Activated CD4-positive, alpha-beta memory T cell treated with anti-CD3 and anti-CD28 coated beads for 36 hours (primary cell): ENCODE results near the gene PWWP2B. TPM values are rescaled to one million over a fixed set of nuclear protein-coding genes. Genes with fewer than 3 reads are reported as not detected.

Source experiments
- CTCF ChIA-PET: fragments of 350-600 bp; sonication (Branson Sonifier 250); formaldehyde crosslinking; loops from one replicate; lab custom pipeline; 2021; ENCODE audit warnings: antibody characterized with exemption, inconsistent platforms; lab: Charles Lee
- POLR2A ChIA-PET: fragments of 350-600 bp; sonication (Branson Sonifier 250); formaldehyde crosslinking; loops from one replicate; lab custom pipeline; 2021; ENCODE audit warnings: antibody characterized with exemption; lab: Charles Lee
- DNase-seq: peaks from one replicate; pipeline ENCODE4 v3.0.0-alpha.2; 2020
- H3K27ac Mint-ChIP-seq: one replicate; pipeline ENCODE4 v1.8.0; 2021; ENCODE audit warnings: mixed read lengths
- H3K27me3 Mint-ChIP-seq: one replicate; pipeline ENCODE4 v1.8.0; 2021; ENCODE audit warnings: mixed read lengths
- H3K36me3 Mint-ChIP-seq: one replicate; pipeline ENCODE4 v1.8.0; 2021; ENCODE audit warnings: mixed read lengths
- H3K4me1 Mint-ChIP-seq: one replicate; pipeline ENCODE4 v1.8.0; 2021; ENCODE audit warnings: low read depth, mixed read lengths
- H3K4me3 Mint-ChIP-seq: one replicate; pipeline ENCODE4 v1.8.0; 2021; ENCODE audit warnings: mild to moderate bottlenecking, mixed read lengths
- H3K9me3 Mint-ChIP-seq: one replicate; pipeline ENCODE4 v1.8.0; 2021; ENCODE audit warnings: mixed read lengths
- intact Hi-C: fragments of 100-400 bp; cut with micrococcal nuclease; formaldehyde crosslinking; loops from one replicate; pipeline ENCODE4 v1.15.1; 2023
- total RNA-seq, 2 experiments: library from RNA; stranded (reverse); gene quantifications; one replicate each; pipeline ENCODE4 v1.2.3, GENCODE V29; 2021

PWWP2B gene
- total RNA-seq, 2 experiments from 2014 or later: 3.0 to 3.1 TPM

DNA sequence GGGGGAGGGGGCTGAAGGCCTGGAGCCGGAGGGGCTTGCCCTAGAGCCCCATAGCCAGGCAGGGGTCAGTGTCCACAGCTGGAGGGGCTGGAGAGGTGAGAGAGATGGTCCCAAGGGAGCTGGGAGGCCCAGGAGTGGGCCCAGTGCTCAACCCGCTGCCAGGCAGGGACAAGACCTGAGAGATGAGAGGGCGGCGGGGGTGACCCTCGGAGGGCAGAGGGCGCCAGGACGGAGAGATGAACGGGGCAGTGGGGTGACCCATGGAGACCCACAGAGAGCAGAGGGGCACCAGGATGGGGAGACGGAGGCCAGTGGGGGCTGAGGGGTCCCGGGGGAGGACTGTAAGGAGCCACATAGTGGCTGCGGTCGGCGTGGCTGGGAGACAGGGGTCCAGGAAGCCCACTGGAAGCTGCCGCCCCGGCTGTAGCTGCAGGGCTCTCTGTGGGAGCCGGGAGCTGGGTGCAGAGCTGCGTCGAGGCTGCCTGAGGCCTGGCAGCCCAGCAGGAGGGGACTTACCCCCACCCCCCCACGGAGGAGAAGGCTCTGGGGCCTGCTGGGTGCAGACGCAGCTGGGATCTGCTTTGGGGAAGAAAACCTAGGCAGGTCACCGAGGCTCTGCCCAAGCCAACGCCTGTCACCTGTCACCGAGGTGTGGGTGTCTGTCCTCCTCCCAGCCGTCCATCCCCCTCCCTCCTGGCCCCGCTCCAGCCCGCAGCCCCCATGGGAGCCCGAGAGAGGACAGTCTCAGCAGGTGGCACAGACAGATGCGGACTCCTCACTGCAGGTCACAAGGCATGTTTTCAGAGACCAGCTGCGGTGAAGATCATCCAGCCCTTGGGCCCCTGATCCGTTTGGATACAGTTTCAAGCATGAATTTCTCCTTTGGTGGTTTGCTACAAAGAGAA, 25.1 kb downstream of the PWWP2B start:
- ChIA-PET CTCF (no interaction called here), POLR2A (no interaction called here)
- DNase-seq: no peak
- no peaks in the 10 kb centered on the region for H3K27me3 Mint-ChIP-seq
- no peak overlapping the region for H3K4me3 Mint-ChIP-seq
- intact Hi-C loops: no loop called here
- H3K4me1 Mint-ChIP-seq: peaks cover 12% of the 10 kb centered on the region
- peaks cover 2% of the 10 kb centered on the region for H3K9me3 Mint-ChIP-seq
- no peaks in the 10 kb centered on the region for H3K36me3 Mint-ChIP-seq
- no peak overlapping the region for H3K27ac Mint-ChIP-seq

DNA sequence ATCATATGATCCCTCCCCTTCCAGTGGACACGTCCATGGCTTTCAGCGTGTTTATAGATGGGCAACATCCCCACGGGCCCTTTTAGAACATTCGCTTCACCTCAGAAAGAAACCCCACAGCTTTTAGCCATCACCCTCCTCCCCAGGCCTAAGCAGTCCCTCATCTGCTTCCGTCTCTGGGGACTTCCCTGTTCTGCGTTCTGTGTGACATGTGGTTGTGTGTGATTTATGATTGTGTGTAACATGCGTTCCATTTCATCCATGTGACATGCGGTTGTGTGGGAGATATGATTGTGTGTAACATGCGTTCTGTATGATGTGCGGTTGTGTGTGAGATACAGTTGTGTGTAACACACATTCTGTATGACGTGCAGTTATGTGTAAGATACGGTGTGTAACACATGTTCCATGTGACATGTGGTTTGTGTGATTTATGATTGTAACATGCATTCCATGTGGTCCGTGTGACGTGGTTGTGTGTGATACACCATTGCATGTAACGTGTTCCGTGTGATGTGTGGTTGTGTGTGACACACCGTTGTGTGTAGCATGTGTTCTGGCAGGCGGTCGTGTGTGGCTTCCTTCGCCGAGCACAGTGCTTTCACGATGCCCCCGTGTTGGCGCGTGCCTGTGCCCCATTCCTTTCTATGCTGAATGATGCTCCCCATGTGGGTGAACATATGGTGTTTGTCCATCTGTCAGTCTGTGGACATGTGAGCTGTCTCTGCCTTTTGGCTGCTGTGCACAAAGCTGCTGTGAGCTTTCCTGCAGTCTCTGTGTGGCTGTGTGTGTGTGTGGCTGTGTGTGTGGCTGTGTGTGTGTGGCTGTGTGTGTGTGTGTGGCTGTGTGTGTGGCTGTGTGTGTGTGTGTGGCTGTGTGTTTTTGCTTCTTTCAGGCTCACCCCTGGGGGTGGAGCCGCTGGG, 26.2 kb downstream of the PWWP2B start:
- intact Hi-C loops: no loop called here
- Mint-ChIP-seq H3K27ac (no peak overlapping the region), H3K27me3 (no peaks in the 10 kb centered on the region), H3K4me1 (peaks cover 12% of the 10 kb centered on the region), H3K36me3 (no peaks in the 10 kb centered on the region), H3K4me3 (no peak overlapping the region), H3K9me3 (peaks cover 2% of the 10 kb centered on the region)
- POLR2A ChIA-PET: no interaction called here
- no peak for DNase-seq
- CTCF ChIA-PET: no interaction called here

DNA sequence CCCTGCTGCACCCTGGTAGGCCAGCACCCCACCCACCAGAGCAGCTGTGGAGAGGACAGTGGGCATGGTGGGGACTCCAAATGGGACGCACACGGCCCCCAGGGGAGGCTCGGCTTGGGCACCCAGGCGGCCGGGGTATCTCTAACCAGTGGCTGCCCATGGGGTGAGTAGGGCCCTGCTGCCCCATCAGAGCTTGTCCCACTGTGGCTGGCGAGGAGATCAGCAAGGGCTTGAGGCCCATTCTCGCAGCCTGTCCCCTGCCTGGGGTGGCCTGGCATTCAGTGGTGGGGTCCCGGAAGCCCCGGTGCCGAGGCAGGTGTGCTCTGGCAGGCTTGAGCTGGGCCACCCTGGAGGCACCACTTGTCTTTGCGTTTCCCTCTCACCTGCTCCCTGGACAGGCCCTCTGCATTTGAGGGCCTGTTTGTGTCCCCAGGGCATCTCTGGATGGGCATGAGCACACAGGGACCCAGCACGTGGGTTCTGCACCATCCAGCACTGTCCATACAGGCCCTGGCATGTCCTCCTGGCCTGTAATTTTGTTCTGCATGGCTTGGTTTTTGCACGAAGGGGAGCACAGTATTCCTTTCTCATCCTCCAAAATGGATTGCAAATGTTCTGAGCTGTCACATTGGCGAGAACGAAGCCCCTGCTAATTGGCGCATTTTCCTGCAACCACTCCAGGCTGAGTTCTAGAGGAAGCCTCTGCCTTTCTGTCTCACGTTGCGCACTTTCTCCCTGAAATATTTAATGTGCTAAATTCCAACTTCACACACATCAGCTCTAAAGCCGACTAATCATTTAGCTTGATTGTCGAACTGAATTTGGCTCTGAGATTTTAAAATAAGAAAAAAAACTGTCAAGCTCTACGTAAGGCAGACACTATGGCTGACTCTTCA, 27.2 kb downstream of the PWWP2B start:
- ChIA-PET POLR2A (no interaction called here), CTCF (no interaction called here)
- no peaks in the 10 kb centered on the region for H3K27me3 Mint-ChIP-seq
- no peak overlapping the region for H3K27ac Mint-ChIP-seq
- H3K36me3 Mint-ChIP-seq: no peaks in the 10 kb centered on the region
- H3K4me3 Mint-ChIP-seq: no peak overlapping the region
- H3K9me3 Mint-ChIP-seq: peaks cover 2% of the 10 kb centered on the region
- H3K4me1 Mint-ChIP-seq: peaks cover 12% of the 10 kb centered on the region
- no peak for DNase-seq
- intact Hi-C loops: no loop called here

DNA sequence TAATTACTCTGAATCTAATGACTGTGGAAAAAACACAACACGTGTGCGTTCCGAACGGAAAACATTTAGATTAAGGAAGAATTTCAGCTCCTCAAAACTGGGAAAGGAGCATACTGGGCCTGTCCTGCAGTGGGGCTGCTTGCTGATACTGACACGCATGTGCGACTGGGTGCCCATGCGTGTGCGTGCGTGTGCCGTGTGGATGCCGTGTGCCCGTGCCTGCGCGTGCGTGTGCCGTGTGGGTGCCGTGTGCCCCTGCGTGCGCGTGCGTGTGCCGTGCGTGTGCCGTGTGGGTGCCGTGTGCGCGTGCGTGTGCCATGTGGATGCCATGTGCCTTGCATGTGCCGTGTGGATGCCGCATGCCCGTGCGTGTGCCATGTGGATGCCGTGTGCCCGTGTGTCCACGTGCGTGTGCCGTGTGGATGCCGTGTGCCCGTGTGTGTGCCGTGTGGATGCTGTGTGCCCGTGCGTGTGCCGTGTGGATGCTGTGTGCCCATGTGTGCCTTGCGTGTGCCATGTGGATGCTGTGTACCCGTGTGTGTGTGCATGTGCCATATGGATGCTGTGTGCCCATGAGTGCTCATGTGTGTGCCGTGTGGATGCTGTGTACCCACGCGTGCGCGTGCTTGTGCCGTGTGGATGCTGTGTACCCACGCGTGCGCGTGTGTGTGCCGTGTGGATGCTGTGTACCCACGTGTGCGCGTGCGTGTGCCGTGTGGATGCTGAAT, 28.2 kb downstream of the PWWP2B start:
- Mint-ChIP-seq H3K36me3 (no peaks in the 10 kb centered on the region), H3K9me3 (peaks cover 2% of the 10 kb centered on the region), H3K4me1 (peaks cover 12% of the 10 kb centered on the region), H3K27me3 (no peaks in the 10 kb centered on the region), H3K4me3 (no peak overlapping the region), H3K27ac (no peak overlapping the region)
- ChIA-PET POLR2A (no interaction called here), CTCF (no interaction called here)
- DNase-seq: no peak
- intact Hi-C loops: no loop called here

DNA sequence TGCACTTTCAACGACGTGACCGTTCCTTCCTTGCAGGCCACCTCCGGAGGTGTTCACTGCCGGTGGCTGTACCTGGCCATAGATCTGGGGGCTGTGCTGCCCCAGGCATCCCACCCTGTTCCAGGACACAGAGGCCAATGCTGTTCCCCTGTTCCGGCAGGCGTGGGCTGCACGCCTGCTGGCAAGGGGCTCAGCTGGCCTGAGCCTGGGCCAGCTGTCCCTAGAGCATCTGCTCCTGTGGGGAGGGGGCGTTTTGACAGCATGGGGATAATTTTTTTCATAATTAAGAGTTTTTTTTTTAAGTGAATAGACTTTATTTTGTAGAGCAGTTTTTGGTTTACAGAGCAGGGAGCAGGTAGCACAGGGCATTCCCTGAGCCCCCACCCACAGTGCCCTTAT, 28.8 kb downstream of the PWWP2B start:
- intact Hi-C loops: no loop called here
- DNase-seq: no peak
- H3K27me3 Mint-ChIP-seq: no peaks in the 10 kb centered on the region
- no peaks in the 10 kb centered on the region for H3K36me3 Mint-ChIP-seq
- H3K4me3 Mint-ChIP-seq: no peak overlapping the region
- H3K27ac Mint-ChIP-seq: no peak overlapping the region
- peaks cover 12% of the 10 kb centered on the region for H3K4me1 Mint-ChIP-seq
- CTCF ChIA-PET: no interaction called here
- POLR2A ChIA-PET: no interaction called here
- peaks cover 2% of the 10 kb centered on the region for H3K9me3 Mint-ChIP-seq

DNA sequence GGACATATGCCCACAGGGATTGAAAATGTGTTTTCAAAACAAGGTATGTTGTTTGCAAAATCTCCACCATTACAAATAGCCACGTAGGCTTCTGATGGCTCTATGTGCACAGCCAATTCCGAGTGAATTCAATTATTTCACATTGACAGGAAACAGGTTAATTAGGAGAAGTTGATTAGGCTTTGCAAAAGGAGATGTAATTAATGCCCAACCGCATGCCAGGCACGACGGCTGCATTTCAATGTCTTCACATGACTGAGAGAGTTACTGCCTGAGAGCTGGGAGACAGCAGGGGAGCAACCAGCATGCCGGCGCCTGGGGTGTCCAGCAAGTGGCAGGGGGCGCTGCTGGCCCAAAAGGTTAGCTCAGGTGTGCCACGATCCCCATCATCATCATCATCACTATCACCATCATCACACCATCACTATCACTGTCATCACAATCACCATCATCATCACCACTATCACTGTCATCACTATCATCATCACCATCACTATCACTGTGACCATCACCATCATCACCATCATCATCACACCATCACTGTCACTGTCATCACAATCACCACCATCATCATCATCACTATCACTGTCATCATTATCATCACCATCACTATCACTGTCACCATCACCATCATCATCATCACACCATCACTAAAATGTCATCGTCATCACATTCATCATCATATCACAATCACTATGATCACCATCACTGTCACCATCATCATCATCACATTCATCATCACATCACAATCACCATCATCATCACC, 30.2 kb downstream of the PWWP2B start:
- Mint-ChIP-seq H3K4me1 (peaks cover 3% of the 10 kb centered on the region), H3K9me3 (peaks cover 2% of the 10 kb centered on the region), H3K36me3 (no peaks in the 10 kb centered on the region), H3K27ac (no peak overlapping the region), H3K4me3 (no peak overlapping the region), H3K27me3 (no peaks in the 10 kb centered on the region)
- no peak for DNase-seq
- intact Hi-C loops: no loop called here
- ChIA-PET CTCF (no interaction called here), POLR2A (no interaction called here)

DNA sequence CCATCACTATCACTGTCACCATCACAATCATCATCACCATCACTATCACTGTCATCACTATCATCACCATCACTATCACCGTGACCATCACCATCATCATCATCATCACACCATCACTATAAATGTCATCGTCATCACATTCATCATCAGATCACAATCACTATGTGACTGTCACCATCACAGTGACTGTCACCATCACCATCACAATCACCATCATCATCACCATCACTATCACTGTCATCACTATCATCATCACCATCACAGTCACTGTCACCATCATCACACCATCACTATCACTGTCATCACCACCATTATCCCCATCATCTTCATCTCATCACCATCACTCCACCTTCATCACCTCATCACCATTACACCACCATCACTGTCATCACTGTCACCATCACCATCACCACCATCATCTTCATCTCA, 31.0 kb downstream of the PWWP2B start:
- Mint-ChIP-seq H3K4me1 (no peaks in the 10 kb centered on the region), H3K27ac (no peak overlapping the region), H3K36me3 (no peaks in the 10 kb centered on the region), H3K27me3 (no peaks in the 10 kb centered on the region), H3K4me3 (no peak overlapping the region), H3K9me3 (peaks cover 2% of the 10 kb centered on the region)
- ChIA-PET CTCF (no interaction called here), POLR2A (no interaction called here)
- no peak for DNase-seq
- intact Hi-C loops: no loop called here

DNA sequence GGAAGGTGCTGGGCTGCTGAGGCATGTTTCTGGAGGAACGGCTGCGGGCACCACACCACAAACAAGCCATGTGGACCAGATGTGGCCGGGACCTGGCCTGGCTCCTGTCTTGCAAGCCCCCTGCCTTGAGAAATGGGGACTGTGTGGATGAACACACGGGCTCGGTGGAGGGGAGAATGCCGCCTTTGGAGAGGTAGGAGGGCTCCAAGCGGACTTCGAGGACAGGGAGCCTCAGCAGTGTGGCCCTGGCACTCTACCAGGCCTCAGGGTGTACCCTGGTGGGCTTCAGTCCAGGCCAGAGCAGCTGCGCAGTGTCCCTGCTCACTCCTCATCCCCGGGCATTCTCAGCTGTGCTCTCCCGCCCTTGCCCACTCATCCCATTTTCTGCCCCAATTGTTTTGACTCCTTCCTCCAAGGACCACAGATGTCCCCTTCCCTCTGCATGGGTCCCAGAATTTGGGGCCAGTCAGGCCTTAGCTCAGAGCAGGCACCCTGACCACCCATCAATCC, 31.5 kb downstream of the PWWP2B start:
- intact Hi-C loops: no loop called here
- Mint-ChIP-seq H3K4me3 (no peak overlapping the region), H3K27me3 (no peaks in the 10 kb centered on the region), H3K27ac (no peak overlapping the region), H3K9me3 (peaks cover 2% of the 10 kb centered on the region), H3K36me3 (no peaks in the 10 kb centered on the region), H3K4me1 (no peaks in the 10 kb centered on the region)
- DNase-seq: no peak
- CTCF ChIA-PET: no interaction called here
- POLR2A ChIA-PET: no interaction called here

DNA sequence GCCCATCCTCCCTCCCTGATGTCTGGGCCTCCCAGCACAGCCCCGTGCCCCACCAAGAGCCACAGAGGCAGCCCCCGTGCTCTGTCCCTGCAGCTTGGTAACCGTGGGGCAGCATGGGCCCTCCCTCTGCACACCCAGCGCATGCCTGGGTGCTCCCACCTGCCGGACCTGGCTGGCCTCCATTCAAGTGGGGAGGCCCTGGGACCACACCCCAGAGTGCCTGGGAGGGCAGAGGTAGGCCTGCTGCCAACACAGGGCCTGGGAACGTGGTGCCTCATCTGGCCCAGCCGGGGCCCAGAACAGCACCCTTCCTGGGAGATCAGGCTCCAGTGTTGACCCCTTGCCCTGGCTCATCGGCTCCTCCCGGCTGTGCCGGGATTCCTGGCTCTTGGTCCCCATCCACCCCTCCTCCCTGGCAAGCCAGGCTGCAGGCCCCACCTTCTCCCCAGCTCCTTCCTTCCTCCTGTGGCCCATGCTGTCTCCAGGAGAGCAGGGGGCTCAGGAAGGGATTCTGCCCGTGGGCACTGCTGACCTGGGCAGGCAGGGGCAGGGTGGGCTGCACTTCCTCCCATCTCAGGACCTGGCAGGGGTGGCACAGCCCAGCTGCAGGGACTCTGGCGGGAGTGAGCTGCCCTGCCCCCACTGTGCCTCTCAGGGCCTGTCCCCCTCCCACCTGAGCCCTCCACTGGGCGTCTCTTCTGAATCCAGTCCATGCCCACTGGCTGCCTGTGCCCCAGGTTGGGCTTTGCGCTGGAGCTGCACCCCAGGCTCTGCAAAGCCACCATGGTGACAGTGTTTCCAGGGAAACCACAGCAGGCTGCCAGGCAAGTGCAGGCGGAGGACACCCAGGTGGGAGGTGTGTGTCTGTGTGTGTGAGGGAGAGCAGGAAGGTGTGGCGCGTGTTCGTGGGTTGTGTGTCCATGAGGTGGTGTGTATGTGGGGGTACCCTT, 32.6 kb downstream of the PWWP2B start:
- ChIA-PET POLR2A (no interaction called here), CTCF (no interaction called here)
- Mint-ChIP-seq H3K27me3 (no peaks in the 10 kb centered on the region), H3K9me3 (peaks cover 2% of the 10 kb centered on the region), H3K36me3 (no peaks in the 10 kb centered on the region), H3K27ac (no peak overlapping the region), H3K4me3 (no peak overlapping the region), H3K4me1 (no peaks in the 10 kb centered on the region)
- intact Hi-C loops: no loop called here
- DNase-seq: no peak

DNA sequence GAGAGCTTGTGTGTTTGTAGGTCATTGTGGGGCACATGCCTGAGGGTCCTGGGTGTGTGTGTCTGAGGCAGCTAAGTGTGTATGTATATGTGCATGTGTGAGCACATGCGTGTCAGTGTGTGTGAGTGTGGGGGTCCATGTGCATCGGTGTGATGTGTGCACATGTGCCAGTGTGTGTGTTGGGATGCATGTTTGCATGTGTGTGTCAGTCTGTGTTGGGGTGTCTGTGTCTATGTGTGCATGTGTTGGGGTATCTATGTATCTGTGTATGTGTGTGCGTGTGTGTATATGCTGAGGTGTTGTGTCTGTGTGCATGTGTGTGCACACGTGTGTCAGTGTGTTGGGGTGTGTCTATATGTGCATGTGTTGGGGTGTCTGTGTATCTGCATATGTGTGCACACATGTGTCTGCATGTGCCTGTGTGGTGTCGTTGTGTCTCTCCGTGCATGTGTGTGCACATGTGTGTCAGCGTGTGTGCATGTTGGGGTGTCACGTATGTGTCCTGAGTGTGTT, 33.3 kb downstream of the PWWP2B start:
- intact Hi-C loops: no loop called here
- Mint-ChIP-seq H3K4me1 (no peaks in the 10 kb centered on the region), H3K36me3 (no peaks in the 10 kb centered on the region), H3K4me3 (no peak overlapping the region), H3K27ac (no peak overlapping the region), H3K9me3 (peaks cover 2% of the 10 kb centered on the region), H3K27me3 (no peaks in the 10 kb centered on the region)
- no peak for DNase-seq
- ChIA-PET POLR2A (no interaction called here), CTCF (no interaction called here)
